Neural cell (in vitro differentiated cells): Measurements from ENCODE around the gene IGFL4.

Source experiments
- EP300 ChIP-seq: fragments of 450-650 bp; conservative IDR thresholded peaks from 2 replicates; pipeline ENCODE4 v1.6.1; 2014; ENCODE audit warnings: antibody characterized with exemption, mild to moderate bottlenecking, moderate library complexity; ENCODE audit not compliant: poor library complexity, severe bottlenecking
- POLR2AphosphoS5 ChIP-seq: IDR thresholded peaks from 2 replicates; pipeline ENCODE4 v1.6.1; 2012
- RAD21 ChIP-seq: fragments of 450-650 bp; conservative IDR thresholded peaks from 2 replicates; pipeline ENCODE4 v1.6.1; 2014; ENCODE audit warnings: antibody characterized with exemption, mild to moderate bottlenecking, moderate library complexity
- TF ChIP-seq, protein P1 (sequence below): fragments of 450-650 bp; IDR thresholded peaks from 2 replicates; pipeline ENCODE4 v1.5.1; 2014; ENCODE audit warnings: antibody characterized with exemption, mild to moderate bottlenecking, moderate library complexity; ENCODE audit not compliant: poor library complexity, severe bottlenecking

DNA sequence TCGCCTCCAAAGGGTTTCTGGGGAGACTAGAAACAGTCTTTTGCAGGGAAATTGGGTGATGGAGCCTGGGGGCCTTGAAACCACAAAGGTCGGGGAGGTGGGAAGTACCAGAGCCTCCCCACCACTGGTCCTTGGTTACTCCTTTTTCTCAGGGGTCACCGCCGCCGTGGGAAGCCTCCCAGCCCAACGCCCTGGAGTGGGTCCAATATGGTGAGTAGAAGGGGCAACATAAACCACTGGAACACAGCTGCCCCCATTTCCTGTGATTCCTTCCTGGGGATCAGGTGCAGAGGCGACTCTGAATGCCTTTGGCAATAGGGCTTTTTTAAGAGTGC, 23.7 kb downstream of the IGFL4 start:
- TF ChIP-seq, protein P1, sequence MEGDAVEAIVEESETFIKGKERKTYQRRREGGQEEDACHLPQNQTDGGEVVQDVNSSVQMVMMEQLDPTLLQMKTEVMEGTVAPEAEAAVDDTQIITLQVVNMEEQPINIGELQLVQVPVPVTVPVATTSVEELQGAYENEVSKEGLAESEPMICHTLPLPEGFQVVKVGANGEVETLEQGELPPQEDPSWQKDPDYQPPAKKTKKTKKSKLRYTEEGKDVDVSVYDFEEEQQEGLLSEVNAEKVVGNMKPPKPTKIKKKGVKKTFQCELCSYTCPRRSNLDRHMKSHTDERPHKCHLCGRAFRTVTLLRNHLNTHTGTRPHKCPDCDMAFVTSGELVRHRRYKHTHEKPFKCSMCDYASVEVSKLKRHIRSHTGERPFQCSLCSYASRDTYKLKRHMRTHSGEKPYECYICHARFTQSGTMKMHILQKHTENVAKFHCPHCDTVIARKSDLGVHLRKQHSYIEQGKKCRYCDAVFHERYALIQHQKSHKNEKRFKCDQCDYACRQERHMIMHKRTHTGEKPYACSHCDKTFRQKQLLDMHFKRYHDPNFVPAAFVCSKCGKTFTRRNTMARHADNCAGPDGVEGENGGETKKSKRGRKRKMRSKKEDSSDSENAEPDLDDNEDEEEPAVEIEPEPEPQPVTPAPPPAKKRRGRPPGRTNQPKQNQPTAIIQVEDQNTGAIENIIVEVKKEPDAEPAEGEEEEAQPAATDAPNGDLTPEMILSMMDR, result peak; percentile 5
- TF ChIP-seq EP300 (no peak), RAD21 (no peak), POLR2AphosphoS5 (no peak)
